GM23338 (cell line): Measurements from ENCODE around the gene AHDC1. TPM values are rescaled to one million over a fixed set of nuclear protein-coding genes. Genes with fewer than 3 reads are reported as not detected.
A peak's percentile ranks its signal among the peaks of the same experiment; 100 is the strongest.

Source experiments
- ATAC-seq: fragments of 200-7000 bp; cut with Tn5 transposase; 3 replicates; pipeline ENCODE4 v1.9.1; 2020
- DNase-seq: peaks from one replicate; pipeline ENCODE4 v3.0.0-alpha.2; 2015; ENCODE audit warnings: low spot score
- H2AFZ ChIP-seq: fragments of 200-600 bp; sonication (generic); 2 replicates; pipeline ENCODE4 v1.8.0; 2016; ENCODE audit warnings: antibody characterized with exemption, mild to moderate bottlenecking, moderate library complexity
- H3F3A ChIP-seq: fragments of 200-600 bp; sonication (generic); replicated peaks from 2 replicates; pipeline ENCODE4 v1.8.0; 2017; ENCODE audit warnings: antibody characterized with exemption, mixed run types, low read depth
- H3K27ac ChIP-seq: fragments of 200-600 bp; sonication (generic); 2 replicates; pipeline ENCODE4 v1.6.1; 2016; ENCODE audit warnings: low read depth
- H3K27me3 ChIP-seq: fragments of 200-600 bp; sonication (generic); 2 replicates; pipeline ENCODE4 v1.8.0; 2016; ENCODE audit warnings: mild to moderate bottlenecking, mixed run types, moderate library complexity; ENCODE audit not compliant: insufficient read depth
- H3K36me3 ChIP-seq: fragments of 200-600 bp; sonication (generic); 2 replicates; pipeline ENCODE4 v1.8.0; 2016; ENCODE audit warnings: mild to moderate bottlenecking; ENCODE audit not compliant: insufficient read depth
- H3K4me1 ChIP-seq: fragments of 200-600 bp; sonication (generic); 2 replicates; pipeline ENCODE4 v1.8.0; 2016; ENCODE audit warnings: mild to moderate bottlenecking, moderate library complexity; ENCODE audit not compliant: insufficient read depth
- H3K4me2 ChIP-seq: fragments of 200-600 bp; sonication (generic); 2 replicates; pipeline ENCODE4 v1.7.1; 2017; ENCODE audit warnings: mixed run types
- H3K4me3 ChIP-seq: fragments of 200-600 bp; sonication (generic); 2 replicates; pipeline ENCODE4 v1.6.1; 2016; ENCODE audit warnings: mixed run types
- H3K79me2 ChIP-seq: fragments of 200-600 bp; sonication (generic); replicated peaks from 2 replicates; pipeline ENCODE4 v1.8.0; 2017; ENCODE audit warnings: mild to moderate bottlenecking; ENCODE audit not compliant: insufficient read depth
- H3K9me2 ChIP-seq: fragments of 200-600 bp; sonication (generic); 2 replicates; pipeline ENCODE4 v1.8.0; 2017; ENCODE audit not compliant: insufficient read depth
- H4K20me1 ChIP-seq: fragments of 200-600 bp; sonication (generic); replicated peaks from 2 replicates; pipeline ENCODE4 v1.8.0; 2017; ENCODE audit warnings: mild to moderate bottlenecking; ENCODE audit not compliant: insufficient read depth
- H3K27ac Mint-ChIP-seq: 2 replicates; pipeline ENCODE4 v1.8.0; 2020; ENCODE audit warnings: inconsistent platforms, mild to moderate bottlenecking, moderate library complexity, mixed read lengths
- H3K27me3 Mint-ChIP-seq: 3 replicates; pipeline ENCODE4 v1.8.0; 2022; ENCODE audit warnings: low read depth, mild to moderate bottlenecking, moderate library complexity, mixed read lengths, inconsistent platforms; ENCODE audit not compliant: insufficient read depth, poor library complexity
- H3K36me3 Mint-ChIP-seq: 3 replicates; pipeline ENCODE4 v1.8.0; 2021; ENCODE audit warnings: low read depth, mild to moderate bottlenecking, inconsistent platforms, moderate library complexity, mixed read lengths
- H3K4me1 Mint-ChIP-seq: 3 replicates; pipeline ENCODE4 v1.8.0; 2020; ENCODE audit warnings: mild to moderate bottlenecking, inconsistent platforms, mixed read lengths
- H3K4me3 Mint-ChIP-seq: 3 replicates; pipeline ENCODE4 v1.8.0; 2021; ENCODE audit warnings: moderate library complexity, mild to moderate bottlenecking, inconsistent platforms, mixed read lengths
- H3K9me3 Mint-ChIP-seq: 3 replicates; pipeline ENCODE4 v1.8.0; 2020; ENCODE audit warnings: moderate library complexity, mild to moderate bottlenecking, inconsistent platforms, mixed read lengths
- CREB1 ChIP-seq: fragments of 250-450 bp; sonication (Bioruptor Pico); IDR thresholded peaks from 2 replicates; pipeline ENCODE4 v1.5.0; 2020; ENCODE audit warnings: low read depth, mild to moderate bottlenecking, moderate library complexity
- CTCF ChIP-seq, 2 experiments: fragments of 200-600 bp in 1 of 2; sonication (generic) in 1 of 2; conservative IDR thresholded peaks; 2 replicates each; pipeline versions ENCODE4 v1.5.1 to v1.6.1; 2016 to 2017; ENCODE audit warnings: antibody characterized with exemption in 2 of 2, low read depth in 2 of 2, mild to moderate bottlenecking in 2 of 2, moderate library complexity in 1 of 2
- ETS1 ChIP-seq: IDR thresholded peaks from 2 replicates; pipeline ENCODE4 v1.6.1; 2016; ENCODE audit warnings: antibody characterized with exemption
- EZH2 ChIP-seq: fragments of 200-600 bp; sonication (generic); IDR thresholded peaks from one replicate; pipeline ENCODE4 v1.8.0; 2017; ENCODE audit warnings: antibody characterized with exemption, mild to moderate bottlenecking, low read depth; ENCODE audit not compliant: unreplicated experiment
- EZH2phosphoT487 ChIP-seq: fragments of 200-600 bp; sonication (generic); IDR thresholded peaks from one replicate; pipeline ENCODE4 v1.8.1; 2018; ENCODE audit warnings: antibody characterized with exemption; ENCODE audit not compliant: unreplicated experiment
- JUNB ChIP-seq: IDR thresholded peaks from one replicate; pipeline ENCODE4 v1.6.1; 2016; ENCODE audit warnings: antibody characterized with exemption; ENCODE audit not compliant: unreplicated experiment
- NANOG ChIP-seq: IDR thresholded peaks from 2 replicates; pipeline ENCODE4 v1.6.1; 2016; ENCODE audit warnings: antibody characterized with exemption, borderline replicate concordance
- POLR2AphosphoS5 ChIP-seq: IDR thresholded peaks from 2 replicates; pipeline ENCODE4 v1.6.1; 2016; ENCODE audit warnings: antibody characterized with exemption, low read depth
- STAT1 ChIP-seq: IDR thresholded peaks from one replicate; pipeline ENCODE4 v1.6.1; 2016; ENCODE audit warnings: antibody characterized with exemption; ENCODE audit not compliant: unreplicated experiment
- ZNF114 ChIP-seq: fragments of 250-450 bp; sonication (Bioruptor Pico); IDR thresholded peaks from 2 replicates; pipeline ENCODE4 v1.5.0; 2020; ENCODE audit warnings: mild to moderate bottlenecking, moderate library complexity
- ZNF331 ChIP-seq: fragments of 250-450 bp; sonication (Bioruptor Pico); IDR thresholded peaks from 2 replicates; pipeline ENCODE4 v1.5.0; 2020; ENCODE audit warnings: low read depth, mild to moderate bottlenecking, moderate library complexity
- ZNF462 ChIP-seq: fragments of 250-450 bp; sonication (Bioruptor Pico); IDR thresholded peaks from 2 replicates; pipeline ENCODE4 v1.5.0; 2020; ENCODE audit warnings: mild to moderate bottlenecking, moderate library complexity
- polyA plus RNA-seq: library from polyadenylated mRNA; unstranded; fragments of >200 nt; fragmentation: Nextera tagmentation; extraction: Ambion mirVana; gene quantifications from 2 replicates; pipeline ENCODE4 v1.2.1, GENCODE V29; 2016
- total RNA-seq: library from RNA; depleted of rRNA; stranded (reverse); fragments of >200 nt; shearing (Covaris generic); gene quantifications from 2 replicates; pipeline ENCODE4 v1.2.3, GENCODE V29; 2014
- TF ChIP-seq, protein P1 (sequence below): IDR thresholded peaks from one replicate; pipeline ENCODE4 v1.6.1; 2018; ENCODE audit warnings: antibody characterized with exemption; ENCODE audit not compliant: unreplicated experiment

Gene AHDC1
- total and polyA plus RNA-seq, 2 experiments from 2014 or later = 8.3 to 22.2 TPM

DNA sequence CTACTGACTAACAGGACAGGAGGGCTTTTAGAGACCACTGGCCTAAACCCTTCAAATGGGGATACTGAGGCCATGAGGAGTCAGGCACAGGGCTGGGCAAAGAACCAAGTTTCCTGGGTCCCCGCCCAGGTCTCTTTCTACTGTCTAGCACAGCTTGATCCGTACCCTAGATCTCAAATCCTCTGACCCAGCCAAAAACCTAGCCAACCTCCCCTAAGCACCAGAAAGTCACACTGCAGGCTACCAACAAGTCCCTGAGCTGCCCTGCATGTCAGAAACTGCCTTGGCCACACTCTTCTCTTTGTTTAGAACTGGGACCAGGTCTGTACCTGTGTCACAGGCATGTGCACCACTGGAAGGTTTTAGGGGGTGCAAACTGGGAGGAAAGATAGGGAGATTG lies 33.6 kb downstream of the AHDC1 start:
- H3K79me2 ChIP-seq = peaks cover 33% of the 10 kb centered on the region
- no peak for TF ChIP-seq EZH2phosphoT487
- no peak for TF ChIP-seq CTCF (conservative IDR thresholded peaks at IDR 0.05; ENCODE audit: low read depth in 2 of 2)
- TF ChIP-seq, protein P1, sequence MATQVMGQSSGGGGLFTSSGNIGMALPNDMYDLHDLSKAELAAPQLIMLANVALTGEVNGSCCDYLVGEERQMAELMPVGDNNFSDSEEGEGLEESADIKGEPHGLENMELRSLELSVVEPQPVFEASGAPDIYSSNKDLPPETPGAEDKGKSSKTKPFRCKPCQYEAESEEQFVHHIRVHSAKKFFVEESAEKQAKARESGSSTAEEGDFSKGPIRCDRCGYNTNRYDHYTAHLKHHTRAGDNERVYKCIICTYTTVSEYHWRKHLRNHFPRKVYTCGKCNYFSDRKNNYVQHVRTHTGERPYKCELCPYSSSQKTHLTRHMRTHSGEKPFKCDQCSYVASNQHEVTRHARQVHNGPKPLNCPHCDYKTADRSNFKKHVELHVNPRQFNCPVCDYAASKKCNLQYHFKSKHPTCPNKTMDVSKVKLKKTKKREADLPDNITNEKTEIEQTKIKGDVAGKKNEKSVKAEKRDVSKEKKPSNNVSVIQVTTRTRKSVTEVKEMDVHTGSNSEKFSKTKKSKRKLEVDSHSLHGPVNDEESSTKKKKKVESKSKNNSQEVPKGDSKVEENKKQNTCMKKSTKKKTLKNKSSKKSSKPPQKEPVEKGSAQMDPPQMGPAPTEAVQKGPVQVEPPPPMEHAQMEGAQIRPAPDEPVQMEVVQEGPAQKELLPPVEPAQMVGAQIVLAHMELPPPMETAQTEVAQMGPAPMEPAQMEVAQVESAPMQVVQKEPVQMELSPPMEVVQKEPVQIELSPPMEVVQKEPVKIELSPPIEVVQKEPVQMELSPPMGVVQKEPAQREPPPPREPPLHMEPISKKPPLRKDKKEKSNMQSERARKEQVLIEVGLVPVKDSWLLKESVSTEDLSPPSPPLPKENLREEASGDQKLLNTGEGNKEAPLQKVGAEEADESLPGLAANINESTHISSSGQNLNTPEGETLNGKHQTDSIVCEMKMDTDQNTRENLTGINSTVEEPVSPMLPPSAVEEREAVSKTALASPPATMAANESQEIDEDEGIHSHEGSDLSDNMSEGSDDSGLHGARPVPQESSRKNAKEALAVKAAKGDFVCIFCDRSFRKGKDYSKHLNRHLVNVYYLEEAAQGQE = no peak
- TF ChIP-seq ZNF462 = no peak
- no peak for TF ChIP-seq ZNF331
- TF ChIP-seq EZH2 = no peak
- no peak for TF ChIP-seq POLR2AphosphoS5
- TF ChIP-seq ETS1 = no peak
- TF ChIP-seq NANOG = no peak
- TF ChIP-seq JUNB = no peak
- TF ChIP-seq CREB1 (CRISPR knock-in tag) = no peak
- TF ChIP-seq ZNF114 (CRISPR knock-in tag) = no peak
- no peak for TF ChIP-seq STAT1
- Mint-ChIP-seq H3K36me3 (no peaks in the 10 kb centered on the region; the same call in 2 of the 3 replicates), H3K4me1 (peaks cover 88% of the 10 kb centered on the region), H3K27me3 (peaks cover 27% of the 10 kb centered on the region), H3K9me3 (no peaks in the 10 kb centered on the region; the same call in 2 of the 3 replicates), H3K4me3 (peak overlapping the region; percentile 47), H3K27ac (peak overlapping the region; percentile 96)
- H3K36me3 ChIP-seq = no peaks in the 10 kb centered on the region
- H3K4me2 ChIP-seq = peak overlapping the region; percentile 92
- no peak overlapping the region for H2AFZ ChIP-seq
- ATAC-seq = no peak
- peaks cover 63% of the 10 kb centered on the region for H3F3A ChIP-seq
- no peaks in the 10 kb centered on the region for H3K27me3 ChIP-seq
- peak overlapping the region; percentile 54 for H3K4me3 ChIP-seq
- DNase-seq = no peak
- H3K9me2 ChIP-seq = no peaks in the 10 kb centered on the region
- peak overlapping the region; percentile 98 for H3K27ac ChIP-seq
- H3K4me1 ChIP-seq = peaks cover 82% of the 10 kb centered on the region
- H4K20me1 ChIP-seq = peaks cover 7% of the 10 kb centered on the region
